ENCODE results near the gene CLASRP.

DNA sequence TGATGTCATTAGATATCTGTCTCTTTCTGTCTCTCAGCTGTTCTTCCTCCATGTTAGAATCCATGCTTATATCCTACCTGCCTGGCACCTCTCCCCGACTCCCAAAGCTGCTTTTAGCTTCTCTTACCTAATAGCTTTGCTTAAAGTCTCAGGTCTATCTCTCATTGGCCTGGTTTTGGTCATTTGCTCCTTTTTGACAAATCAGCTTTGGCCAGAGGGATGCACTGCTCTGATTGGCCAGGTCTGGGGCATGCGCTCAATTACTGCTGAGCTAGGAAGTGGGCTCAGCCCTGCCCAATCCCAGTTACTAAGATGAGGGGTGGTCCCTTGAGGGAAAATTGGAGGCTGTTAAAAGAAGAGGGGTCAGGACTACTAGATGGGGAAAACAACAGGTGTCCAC, 11.5 kb upstream of the CLASRP start:
- TF ChIP-seq, protein P1, sequence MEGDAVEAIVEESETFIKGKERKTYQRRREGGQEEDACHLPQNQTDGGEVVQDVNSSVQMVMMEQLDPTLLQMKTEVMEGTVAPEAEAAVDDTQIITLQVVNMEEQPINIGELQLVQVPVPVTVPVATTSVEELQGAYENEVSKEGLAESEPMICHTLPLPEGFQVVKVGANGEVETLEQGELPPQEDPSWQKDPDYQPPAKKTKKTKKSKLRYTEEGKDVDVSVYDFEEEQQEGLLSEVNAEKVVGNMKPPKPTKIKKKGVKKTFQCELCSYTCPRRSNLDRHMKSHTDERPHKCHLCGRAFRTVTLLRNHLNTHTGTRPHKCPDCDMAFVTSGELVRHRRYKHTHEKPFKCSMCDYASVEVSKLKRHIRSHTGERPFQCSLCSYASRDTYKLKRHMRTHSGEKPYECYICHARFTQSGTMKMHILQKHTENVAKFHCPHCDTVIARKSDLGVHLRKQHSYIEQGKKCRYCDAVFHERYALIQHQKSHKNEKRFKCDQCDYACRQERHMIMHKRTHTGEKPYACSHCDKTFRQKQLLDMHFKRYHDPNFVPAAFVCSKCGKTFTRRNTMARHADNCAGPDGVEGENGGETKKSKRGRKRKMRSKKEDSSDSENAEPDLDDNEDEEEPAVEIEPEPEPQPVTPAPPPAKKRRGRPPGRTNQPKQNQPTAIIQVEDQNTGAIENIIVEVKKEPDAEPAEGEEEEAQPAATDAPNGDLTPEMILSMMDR (IDR thresholded peaks at IDR 0.05 in 4 of 5, conservative IDR thresholded peaks at IDR 0.05 in 1 of 5): no peak
- no peak for TF ChIP-seq POLR2A (IDR thresholded peaks at IDR 0.05)

Data from gastrocnemius medialis (tissue), 4 donors.